HG03575 (cell line): ENCODE results near the gene ODF2.
"Not testable (repeated sequence)": the region's sequence is repeated elsewhere in the genome, so short reads cannot be mapped to it uniquely, and the experiment has no call there.

Source experiments
- ATAC-seq: cut with Tn5 transposase; IDR thresholded peaks from one replicate; pipeline ENCODE4 v1.9.1; 2021; ENCODE audit not compliant: unreplicated experiment, insufficient number of reproducible peaks, low FRiP score; ENCODE audit errors: extremely low read depth

The ODF2 gene

GRCh38 chr9:128470560-128470959 is 14.8 kb downstream of the ODF2 start:
- ATAC-seq: no peak

GRCh38 chr9:128473104-128473503 is 17.3 kb downstream of the ODF2 start:
- no peak for ATAC-seq

DNA sequence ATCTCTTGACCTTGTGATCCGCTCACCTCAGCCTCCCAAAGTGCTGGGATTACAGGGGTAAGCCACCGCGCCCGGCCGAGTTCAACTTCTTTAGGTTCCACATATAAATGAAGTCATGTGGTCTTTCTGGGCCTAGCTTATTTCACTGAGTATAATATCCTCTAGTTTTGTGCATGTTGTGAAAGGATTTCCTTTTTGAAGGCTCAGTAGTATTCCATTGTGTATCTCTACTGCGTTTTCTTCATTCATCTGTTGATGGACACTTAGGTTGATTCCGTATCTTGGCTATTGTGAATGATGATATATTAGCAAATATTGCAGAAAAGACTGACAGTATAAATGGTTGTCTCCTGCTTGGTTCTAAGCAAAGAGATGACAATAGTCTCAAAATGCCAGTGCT is 20.1 kb downstream of the ODF2 start:
- ATAC-seq: no peak

- ATAC-seq: no peak
These were observed 23.5 kb downstream of the ODF2 start for GRCh38 chr9:128479262-128479661.

GRCh38 chr9:128481561-128481960 is 25.8 kb downstream of the ODF2 start:
- no peak for ATAC-seq

- ATAC-seq: no peak
These were observed 26.4 kb downstream of the ODF2 start for GRCh38 chr9:128482186-128482585.

- ATAC-seq: no peak
These were observed 29.0 kb downstream of the ODF2 start for GRCh38 chr9:128484686-128485413.

- no peak for ATAC-seq
These were observed 29.6 kb downstream of the ODF2 start for GRCh38 chr9:128485414-128485855.

GRCh38 chr9:128486201-128486600 is 30.4 kb downstream of the ODF2 start:
- no peak for ATAC-seq

DNA sequence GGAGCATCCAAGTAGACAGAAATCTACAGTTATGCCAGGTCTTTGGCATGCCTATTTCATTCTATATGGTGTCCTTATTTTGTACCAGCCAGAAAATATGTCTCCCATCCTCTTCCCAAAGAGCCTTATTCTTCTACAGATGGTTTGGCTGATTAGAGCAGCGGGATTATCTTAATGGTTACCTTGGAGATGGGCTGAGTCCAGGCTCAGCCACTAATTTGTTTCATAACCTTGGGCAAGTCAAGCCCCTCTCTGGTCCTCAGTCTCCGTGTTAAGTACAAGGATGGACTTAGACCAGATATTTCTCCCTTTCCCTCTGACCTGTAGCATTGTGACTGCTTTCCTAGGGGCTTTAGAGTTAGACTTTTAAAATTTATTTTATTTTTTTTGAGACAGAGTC is 37.6 kb downstream of the ODF2 start:
- no peak for ATAC-seq

- no peak for ATAC-seq
These were observed 38.4 kb downstream of the ODF2 start for GRCh38 chr9:128494108-128494745.

- no peak for ATAC-seq
These were observed 38.9 kb downstream of the ODF2 start for GRCh38 chr9:128494746-128495129.

DNA sequence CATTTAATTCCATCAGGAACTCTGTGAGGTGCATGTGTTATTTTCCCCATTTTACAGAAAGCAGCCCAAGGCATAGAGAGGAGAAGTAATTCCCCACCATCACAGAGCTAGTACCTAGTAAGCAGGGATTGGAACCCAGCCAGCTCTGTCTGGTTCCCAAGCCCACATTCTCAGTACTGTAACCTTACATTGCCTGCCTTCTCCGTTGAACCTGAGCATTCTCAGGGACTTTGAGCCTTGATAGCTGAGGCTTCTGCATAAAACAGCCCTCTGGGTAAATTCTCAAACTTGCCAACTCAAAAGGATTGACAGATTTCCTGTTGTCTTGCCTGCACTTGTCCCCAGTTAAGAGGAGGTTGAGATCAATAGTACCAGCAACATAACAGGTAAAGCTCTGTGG is 39.5 kb downstream of the ODF2 start:
- no peak for ATAC-seq

- ATAC-seq: no peak
These were observed 40.1 kb downstream of the ODF2 start for GRCh38 chr9:128495804-128496417.

DNA sequence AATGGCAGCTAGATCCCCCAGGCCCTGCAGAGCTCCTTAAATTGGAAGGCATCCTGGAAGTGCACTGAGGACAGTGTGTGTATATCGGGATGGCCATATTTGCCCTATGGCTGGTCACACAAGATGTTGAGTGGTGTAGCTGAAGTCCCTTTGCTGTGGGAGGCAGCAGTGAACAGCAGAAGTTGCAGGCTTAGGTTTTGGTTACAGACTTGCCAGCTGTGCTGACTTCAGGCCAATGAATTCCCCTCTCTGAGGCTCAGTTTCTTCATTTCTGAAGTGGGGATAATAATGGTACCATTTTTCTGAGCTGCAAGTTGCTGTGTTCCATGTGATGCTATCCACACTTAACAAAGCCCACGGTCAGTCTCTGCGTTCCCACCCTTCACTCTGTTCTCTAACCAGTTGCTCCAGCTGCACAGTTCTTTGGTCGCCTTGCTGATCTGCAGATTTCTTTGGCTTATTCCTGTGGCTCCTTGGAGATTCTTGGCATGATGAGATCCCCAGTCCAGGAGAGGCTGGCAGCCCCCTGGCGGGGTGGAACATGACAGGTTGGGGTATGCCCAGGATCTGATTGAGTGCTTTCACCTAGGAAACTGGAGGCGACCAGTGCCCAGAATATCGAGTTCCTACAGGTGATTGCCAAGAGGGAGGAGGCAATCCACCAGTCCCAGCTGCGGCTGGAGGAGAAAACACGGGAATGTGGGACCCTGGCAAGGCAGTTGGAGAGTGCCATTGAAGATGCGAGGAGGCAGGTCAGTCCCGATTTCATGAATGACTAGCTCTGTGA is 42.2 kb downstream of the ODF2 start:
- ATAC-seq: no peak

- no peak for ATAC-seq
These were observed 43.1 kb downstream of the ODF2 start for GRCh38 chr9:128498911-128499310.

DNA sequence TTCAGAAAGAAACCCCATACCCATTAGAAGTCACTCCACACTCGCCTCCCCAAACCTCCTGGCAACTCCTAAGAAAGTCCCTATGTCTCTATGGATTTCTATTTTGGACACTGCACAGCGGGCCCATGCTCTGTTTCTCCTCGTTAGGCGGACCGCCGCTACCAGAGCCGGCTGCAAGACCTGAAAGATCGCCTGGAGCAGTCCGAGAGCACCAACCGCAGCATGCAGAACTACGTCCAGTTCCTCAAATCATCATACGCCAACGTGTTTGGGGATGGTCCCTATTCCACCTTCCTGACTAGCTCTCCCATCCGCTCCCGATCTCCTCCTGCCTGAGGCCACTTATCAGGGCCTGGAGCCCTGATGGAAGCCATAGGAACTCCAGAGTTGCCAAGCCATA is 44.1 kb downstream of the ODF2 start:
- ATAC-seq: no peak

GRCh38 chr9:128503415-128503825 is 47.6 kb downstream of the ODF2 start:
- not testable (repeated sequence) for ATAC-seq

DNA sequence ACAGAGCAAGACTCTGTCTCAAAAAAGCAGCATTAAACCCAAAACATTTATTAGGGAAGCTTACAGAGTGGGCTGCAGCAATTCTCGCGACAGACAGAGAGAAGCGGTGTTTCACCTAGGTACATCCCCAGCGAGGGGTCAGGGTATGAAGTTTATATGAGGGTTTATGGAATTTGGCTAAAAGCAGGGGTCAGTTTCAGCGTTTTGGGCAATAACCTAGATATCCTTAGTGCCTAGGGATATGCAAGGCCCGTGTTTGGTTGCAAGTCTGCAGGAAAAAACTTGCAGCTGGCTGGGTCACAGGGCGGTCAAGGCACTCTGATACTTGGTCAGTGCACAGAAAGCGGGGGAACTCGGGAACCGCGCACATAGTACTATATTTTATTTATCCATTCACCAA is 48.1 kb downstream of the ODF2 start:
- ATAC-seq: no peak
